T47D (cell line): ENCODE results near the gene SH2D3A.
"Not testable (repeated sequence)": the region's sequence is repeated elsewhere in the genome, so short reads cannot be mapped to it uniquely, and the experiment has no call there.

ENCODE experiments used
- DNase-seq, 2 experiments: peaks; one replicate each; pipeline versions ENCODE4 v3.0.0 to v3.0.0-alpha.2; 2011 to 2012; ENCODE audit warnings: low read depth in 1 of 2, low spot score in 1 of 2
- JUND ChIP-seq: IDR thresholded peaks from 2 replicates; pipeline ENCODE4 v1.6.1; 2012; ENCODE audit warnings: low read depth
- in situ Hi-C: cut with HindIII; loops from 2 replicates; pipeline ENCODE4 v1.10.0; 2016; ENCODE audit warnings: low sequenced_read_pairs, low pct_unique_long_range_greater_than_20kb

The SH2D3A gene

DNA sequence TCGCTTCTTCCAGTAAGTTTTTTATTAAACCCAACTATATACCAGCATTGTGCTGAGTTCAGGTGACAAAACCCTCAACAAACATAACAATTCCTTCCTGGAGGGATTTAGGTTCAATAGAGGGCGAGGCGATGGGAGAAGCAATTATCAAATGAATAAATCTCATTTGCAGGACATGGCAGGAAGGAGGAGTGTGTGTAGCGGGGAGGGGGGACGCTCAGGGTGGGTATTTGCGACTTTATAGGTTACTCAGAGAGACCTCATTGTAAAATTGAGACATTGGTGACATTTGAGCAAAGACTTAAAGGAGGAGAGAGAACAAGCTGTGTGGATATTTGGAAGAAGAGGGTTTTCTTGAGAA, 50.6 kb downstream of the SH2D3A start:
- in situ Hi-C loops: no loop called here
- TF ChIP-seq JUND: no peak
- DNase-seq: no peak

DNA sequence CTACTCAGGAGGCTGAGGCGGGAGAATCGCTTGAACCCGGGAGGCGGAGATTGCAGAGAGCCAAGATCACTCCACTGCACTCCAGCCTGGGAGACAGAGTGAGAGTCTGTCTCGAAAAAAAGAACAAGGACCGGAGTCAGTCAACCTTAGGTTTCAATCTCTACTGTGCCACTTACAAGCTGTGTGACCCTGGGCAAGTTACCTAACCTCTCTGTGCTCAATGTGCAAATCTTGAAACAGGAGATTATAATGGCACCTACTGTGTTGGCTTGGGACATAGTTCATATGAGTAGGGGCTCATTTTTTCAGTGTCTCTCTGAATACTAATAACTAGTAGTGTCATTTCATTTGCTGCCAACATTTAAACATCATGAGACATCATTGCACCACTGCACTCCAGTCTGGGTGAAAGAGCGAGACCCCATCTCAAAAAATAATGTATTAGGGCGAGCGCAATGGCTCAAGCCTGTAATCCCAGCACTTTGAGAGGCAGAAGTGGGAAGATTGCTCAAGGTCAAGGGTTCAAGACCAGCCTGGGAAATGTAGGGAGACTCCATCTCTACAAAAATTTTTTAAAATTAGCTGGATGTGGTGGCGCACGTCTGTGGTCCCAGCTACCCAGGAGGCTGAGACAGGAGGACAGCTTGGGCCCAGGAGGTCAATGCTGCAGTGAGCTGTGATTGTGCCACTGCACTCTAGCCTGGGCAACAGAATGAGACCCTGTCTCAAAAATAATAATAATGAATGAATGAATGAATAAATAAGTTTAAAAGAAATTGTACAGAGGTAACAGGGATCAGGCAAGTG, 52.3 kb downstream of the SH2D3A start:
- no peak for DNase-seq
- in situ Hi-C loops: no loop called here
- no peak for TF ChIP-seq JUND

DNA sequence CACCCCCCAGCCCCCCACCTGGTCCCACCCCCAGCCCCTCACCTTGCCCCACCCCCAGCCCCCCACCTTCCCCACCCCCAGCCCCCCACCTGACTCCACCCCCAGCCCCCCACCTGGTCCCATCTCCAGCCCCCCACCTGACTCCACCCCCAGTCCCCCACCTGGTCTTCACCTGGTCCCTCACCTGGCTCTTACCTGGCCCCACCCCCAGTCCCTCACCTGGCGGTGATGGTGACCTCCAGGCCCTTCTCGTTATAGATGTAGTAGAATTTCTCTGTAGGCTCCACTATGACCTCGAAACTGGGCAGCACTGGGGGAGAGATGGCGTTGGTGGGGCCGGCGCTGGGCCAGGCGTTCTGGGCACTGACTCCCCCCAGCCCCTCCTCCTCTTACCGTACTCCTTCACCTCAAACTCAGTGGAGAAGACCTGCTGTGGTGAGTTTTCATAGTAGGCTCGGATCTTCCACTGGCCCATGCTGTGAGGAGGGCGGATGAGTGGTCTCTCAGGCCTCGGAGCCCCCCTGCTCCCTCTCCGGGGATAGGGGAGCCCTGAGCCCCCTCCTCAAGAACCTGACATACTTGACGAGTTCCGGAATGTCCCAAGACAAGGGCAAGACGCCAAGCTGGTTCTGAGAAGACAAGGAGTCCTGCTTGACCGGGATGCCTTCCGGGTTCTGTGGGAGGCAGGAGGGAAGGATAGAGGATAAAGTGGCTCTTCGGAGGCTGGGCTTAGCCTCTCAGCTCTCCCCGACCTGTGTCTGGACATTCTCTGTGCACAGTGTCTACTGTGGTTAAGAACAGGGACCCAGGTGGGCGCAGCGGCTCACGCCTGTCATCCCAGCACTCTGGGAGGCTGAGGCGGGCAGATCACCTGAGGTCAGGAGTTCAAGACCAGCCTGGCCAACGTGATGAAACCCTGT, 53.2 kb downstream of the SH2D3A start:
- TF ChIP-seq JUND: no peak
- in situ Hi-C loops: no loop called here
- DNase-seq: no peak

DNA sequence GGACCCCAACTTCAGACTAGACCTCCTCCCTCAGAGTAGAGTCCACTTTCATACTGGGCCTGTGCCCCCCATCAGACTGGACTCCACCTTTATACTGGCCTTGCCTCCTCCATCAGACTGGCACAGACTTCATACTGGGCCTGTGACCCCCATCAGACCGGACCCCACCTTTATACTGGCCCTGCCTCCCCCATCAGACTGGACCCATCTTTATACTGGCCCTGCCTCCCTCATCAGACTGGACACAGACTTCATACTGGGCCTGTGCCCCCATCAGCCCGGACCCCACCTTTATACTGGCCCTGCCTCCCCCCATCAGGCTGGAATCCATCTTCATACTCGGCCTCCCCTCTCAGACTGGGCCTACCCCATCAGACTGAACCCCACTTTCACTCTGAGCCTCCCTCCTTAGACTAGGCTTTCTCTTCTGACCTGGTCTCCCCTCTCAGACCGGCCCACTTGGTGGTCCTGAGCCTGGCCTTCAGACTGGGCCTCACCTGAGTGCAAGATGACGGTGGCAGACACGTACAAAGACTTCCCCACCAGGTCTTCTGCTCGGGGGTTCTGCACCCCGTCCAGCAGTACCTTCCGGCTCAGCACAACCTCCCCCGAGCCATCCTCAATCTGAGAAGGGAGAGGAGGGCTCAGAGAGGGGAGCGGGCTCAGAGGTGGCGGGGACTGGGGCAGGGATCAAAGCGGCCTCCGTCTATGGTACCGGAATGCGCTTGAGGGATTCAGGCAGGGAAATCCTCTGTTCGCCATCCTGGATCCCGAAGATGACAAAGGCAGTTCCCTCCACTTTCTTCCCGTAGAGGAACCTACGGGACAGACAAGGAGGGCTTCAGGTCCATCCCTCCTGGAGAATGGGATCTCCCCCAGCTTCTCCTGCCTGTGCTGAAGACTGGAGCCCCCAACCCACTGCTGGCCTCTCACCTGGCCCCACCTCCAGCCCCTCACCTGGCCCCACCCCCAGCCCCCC, 54.3 kb downstream of the SH2D3A start:
- no peak for DNase-seq
- TF ChIP-seq JUND: no peak
- in situ Hi-C loops: no loop called here

DNA sequence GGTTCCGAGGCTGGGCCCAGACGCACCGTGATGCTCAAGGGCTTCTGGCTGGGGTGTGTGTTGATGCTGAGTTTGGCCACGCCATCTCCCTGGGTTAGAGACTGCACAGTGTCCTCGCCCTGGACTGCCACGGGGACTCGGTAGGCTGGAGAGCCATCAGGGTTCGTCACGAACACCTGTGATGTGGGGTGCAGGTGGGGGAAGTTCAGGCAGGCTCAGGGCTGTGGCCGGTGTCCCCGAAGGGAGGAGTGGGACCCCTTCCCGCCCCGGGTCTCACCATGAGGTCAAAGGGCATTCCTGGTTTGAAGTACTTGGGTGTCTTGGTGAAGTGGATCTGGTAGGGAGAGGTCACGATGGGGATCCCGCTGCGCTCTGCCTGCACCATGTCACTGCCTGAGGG, 55.0 kb downstream of the SH2D3A start:
- no peak for TF ChIP-seq JUND
- DNase-seq: no peak
- in situ Hi-C loops: no loop called here

DNA sequence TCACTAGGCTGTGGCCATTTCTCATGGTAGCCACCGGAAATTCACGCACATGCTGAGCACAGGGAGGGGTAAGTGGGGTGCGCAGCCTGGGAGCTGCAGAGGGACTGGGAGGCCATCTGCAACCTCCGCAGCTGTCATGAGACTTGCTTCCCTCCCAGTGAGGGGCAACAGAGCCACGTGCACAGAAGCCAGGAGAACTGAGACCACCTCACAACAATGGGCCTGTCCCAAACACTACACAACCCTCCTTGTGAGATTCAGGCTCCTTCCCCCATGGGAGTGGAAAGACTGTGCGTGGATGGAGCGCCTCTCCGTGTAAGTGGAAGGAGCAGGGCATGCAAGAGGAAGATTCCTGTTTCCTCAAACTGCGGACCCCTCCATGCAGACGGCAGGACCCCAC, 55.6 kb downstream of the SH2D3A start:
- in situ Hi-C loops: no loop called here
- no peak for DNase-seq
- TF ChIP-seq JUND: no peak

DNA sequence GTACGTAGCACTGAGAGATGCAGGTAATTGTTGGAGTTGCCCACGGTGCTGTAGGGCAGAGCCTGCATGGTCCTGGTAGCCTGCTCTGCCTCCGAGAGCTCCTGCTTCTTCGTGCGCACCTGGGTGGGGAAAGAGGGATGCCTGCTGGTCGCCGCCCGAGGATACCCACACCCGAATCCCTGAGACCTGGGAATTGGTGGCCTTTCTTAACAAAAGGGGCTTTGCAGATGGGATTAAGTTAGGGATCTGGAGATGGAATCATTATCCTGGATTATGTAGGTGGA, 56.2 kb downstream of the SH2D3A start:
- TF ChIP-seq JUND: no peak
- in situ Hi-C loops: no loop called here
- no peak for DNase-seq

DNA sequence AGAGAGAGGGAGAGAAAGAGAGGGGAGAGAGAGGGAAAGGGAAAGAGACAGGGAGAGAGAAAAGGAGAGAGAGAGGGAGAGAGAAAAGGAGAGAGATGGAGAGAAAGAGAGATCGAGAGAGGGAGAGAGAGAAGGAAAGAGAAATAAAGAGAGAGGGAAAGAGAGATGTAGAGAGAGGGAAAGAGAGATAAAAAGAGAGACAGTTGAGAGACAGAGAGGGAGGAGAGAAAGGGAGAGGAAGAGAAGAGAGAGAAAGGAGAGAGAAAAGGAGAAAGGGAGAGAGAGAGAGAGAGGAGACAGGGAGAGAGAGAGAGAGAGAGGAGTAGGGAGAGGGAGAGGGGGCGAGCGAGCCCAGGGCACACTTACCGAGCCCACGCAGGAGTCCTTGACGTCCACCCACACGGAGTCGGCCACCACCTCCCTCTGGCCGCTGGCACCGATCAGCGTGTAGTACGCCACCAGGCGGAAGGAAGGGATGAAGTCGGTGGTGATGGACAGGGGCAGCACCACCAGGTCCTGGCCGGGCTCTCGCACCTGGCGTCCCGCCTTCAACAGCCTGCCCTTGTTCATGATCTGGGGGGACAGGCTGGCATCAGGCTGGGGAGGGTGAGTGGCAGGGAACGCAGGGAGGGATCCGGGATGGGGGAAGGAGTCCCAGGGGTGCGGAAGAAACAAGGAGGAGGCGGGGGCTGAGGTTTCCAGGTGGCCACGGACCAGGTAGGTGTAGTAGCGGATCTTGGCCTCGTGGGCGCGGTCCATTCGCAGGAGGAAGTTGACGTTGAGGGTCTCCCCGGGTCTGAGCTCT, 56.8 kb downstream of the SH2D3A start:
- DNase-seq: no peak
- in situ Hi-C loops: no loop called here

DNA sequence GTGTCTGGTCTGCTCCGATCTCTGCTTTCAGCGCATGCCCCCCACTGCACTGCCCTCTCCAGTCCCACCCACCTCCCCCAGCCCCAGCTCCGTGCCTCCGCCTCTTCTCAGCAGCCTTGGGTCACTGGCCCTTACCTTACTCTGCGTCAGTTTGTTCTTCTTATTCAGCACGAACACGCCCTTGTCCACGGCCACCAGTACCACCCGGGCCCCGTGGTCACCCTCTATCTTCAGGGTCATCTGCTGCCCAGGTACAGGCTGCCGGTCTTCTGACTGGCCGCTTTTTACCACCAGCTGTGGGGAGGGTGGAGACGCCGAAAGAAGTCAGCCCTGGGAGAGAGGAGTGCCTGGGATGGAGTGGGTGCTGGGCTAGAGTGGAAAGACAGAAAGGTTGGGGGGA, 57.7 kb downstream of the SH2D3A start:
- DNase-seq: no peak
- no peak for TF ChIP-seq JUND
- in situ Hi-C loops: no loop called here

More for the DNA sequence above, 56.8 kb downstream of the SH2D3A start:
- TF ChIP-seq JUND: no peak

DNA sequence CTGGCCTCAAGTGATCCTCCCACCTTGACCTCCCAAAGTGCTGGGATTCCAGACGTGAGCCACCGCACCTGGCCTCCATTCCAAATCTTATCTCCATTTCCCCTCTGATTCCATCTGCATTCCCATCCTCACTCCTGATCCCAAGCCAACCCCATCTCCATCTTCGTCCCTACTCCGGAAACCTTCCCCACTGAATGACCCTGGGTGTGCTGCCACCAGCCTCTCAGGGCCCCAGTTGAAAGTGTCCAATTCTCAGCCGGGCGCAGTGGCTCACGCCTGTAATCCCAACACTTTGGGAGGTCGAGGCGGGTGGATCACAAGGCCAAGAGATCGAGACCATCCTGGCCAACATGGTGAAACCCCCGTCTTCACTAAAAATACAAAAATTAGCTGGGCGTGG, 58.3 kb downstream of the SH2D3A start:
- in situ Hi-C loops: not testable (repeated sequence)

DNA sequence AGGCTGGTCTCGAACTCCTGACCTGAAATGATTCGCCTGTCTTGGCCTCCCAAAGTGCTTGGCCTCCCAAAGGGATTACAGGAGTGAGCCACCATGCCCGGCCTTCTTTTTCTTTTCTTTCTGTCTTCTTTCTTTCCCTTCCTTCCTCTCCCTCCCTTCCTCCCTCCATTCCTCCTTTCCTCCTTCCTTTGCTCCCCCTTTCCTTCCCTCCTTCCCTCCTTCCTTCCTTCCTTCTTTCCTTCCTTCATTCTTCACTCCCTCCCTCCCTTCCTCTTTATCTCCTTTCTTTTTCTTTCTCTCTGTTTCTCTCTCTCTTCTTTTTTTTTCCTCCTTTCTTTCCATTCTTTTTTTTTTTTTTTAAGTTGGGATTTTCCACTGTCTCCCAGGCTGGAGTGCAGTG, 58.9 kb downstream of the SH2D3A start:
- in situ Hi-C loops: no loop called here
- DNase-seq: no peak
- TF ChIP-seq JUND: no peak

More for the DNA sequence above, 58.3 kb downstream of the SH2D3A start:
- DNase-seq: not testable (repeated sequence)

DNA sequence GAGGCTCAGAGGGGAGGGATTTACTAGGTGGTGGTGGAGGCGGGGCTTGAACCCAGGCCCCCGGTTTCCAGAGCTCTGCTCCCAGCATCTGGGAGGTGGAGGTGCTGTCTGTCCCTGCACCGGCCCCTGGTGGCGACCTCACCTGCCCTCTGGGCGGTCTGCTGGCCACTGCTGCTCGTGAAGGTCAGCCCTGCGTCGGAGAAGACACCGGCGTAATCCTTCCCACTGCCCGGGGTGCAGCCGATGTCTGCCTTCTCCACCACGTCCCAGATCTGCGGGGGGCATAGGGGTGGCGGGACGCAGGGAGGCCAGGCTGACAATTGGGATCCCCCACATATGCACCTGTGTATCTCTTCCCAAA, 59.6 kb downstream of the SH2D3A start:
- in situ Hi-C loops: no loop called here

More for the DNA sequence above, 59.6 kb downstream of the SH2D3A start:
- DNase-seq: no peak
- TF ChIP-seq JUND: no peak
